Vagina (tissue), 2 donors: ENCODE data around the gene SLC2A1. TPM values are rescaled to one million over a fixed set of nuclear protein-coding genes. Genes with fewer than 3 reads are reported as not detected.

ENCODE experiments used
- DNase-seq, 2 donors: peaks; one replicate each; pipeline ENCODE4 v3.0.0-alpha.2; 2017; ENCODE audit errors: extremely low spot score in 2 of 2
- H3K27ac ChIP-seq: fragments of 200-600 bp; sonication (generic); one replicate; pipeline ENCODE4 v1.5.1; 2019
- H3K27me3 ChIP-seq: fragments of 200-600 bp; sonication (generic); one replicate; pipeline ENCODE4 v1.5.1; 2019
- H3K36me3 ChIP-seq, 2 donors: fragments of 200-600 bp; sonication (generic); one replicate each; pipeline ENCODE4 v1.5.1; 2017 to 2019
- H3K4me1 ChIP-seq: fragments of 200-600 bp; sonication (generic); one replicate; pipeline ENCODE4 v1.5.1; 2019
- H3K4me3 ChIP-seq, 2 donors: fragments of 200-600 bp; sonication (generic); 1 replicate in 1 of 2; 2 replicates in 1 of 2; pipeline ENCODE4 v1.5.1; 2016 to 2019
- H3K9me3 ChIP-seq: fragments of 200-600 bp; sonication (generic); one replicate; pipeline ENCODE4 v1.5.1; 2019
- CTCF ChIP-seq, 3 experiments: fragments of 450-650 bp in 2 of 3; fragments of 200-600 bp in 1 of 3; sonication (generic) in 1 of 3; IDR thresholded peaks; one replicate each; pipeline ENCODE4 v1.5.1; 2017 to 2019; ENCODE audit warnings: antibody characterized with exemption in 3 of 3, mild to moderate bottlenecking in 2 of 3, moderate library complexity in 2 of 3
- POLR2A ChIP-seq, 2 donors: fragments of 450-650 bp; IDR thresholded peaks; one replicate each; pipeline ENCODE4 v1.6.1; 2017; ENCODE audit warnings: antibody characterized with exemption in 2 of 2, mild to moderate bottlenecking in 2 of 2, moderate library complexity in 2 of 2
- POLR2AphosphoS5 ChIP-seq, 2 donors: sonication (generic); formaldehyde crosslinking; IDR thresholded peaks; one replicate each; pipeline ENCODE4 v1.9.0; 2017; ENCODE audit warnings: antibody characterized with exemption in 2 of 2, mild to moderate bottlenecking in 2 of 2, low read depth in 1 of 2; ENCODE audit not compliant: insufficient read depth in 1 of 2
- intact Hi-C: fragments of 100-400 bp; cut with DNase I; formaldehyde crosslinking; loops from one replicate; pipeline ENCODE4 v1.15.1; 2023
- total RNA-seq: library from RNA; depleted of rRNA; stranded (reverse); fragments of >200 nt; gene quantifications from one replicate; pipeline ENCODE4 v1.2.3, GENCODE V29; 2016

The SLC2A1 gene
- total RNA-seq, 1 donor from 2014 or later = 286 TPM

DNA sequence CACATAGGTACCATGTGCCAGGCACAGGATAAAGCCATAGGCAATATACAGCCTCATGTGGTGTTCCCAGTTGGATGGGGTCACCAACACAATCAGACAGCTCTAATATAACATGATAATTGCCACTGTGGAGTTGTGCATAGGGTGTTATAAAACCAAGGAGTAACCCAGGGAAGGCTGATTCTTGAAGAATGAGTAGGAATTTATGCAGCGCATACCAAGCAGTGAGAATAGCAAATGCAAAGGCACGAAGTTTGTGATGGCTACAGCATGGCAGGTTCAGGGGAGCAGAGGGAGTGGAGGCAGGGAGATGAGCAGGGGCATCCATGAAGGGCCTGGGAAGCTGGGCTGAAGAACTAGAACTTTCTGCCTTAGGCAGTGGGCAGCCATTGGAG is 20.4 kb upstream of the SLC2A1 start:
- no peaks in the 10 kb centered on the region for H3K4me1 ChIP-seq
- TF ChIP-seq POLR2AphosphoS5 (IDR thresholded peaks at IDR 0.05; ENCODE audit: insufficient read depth in 1 of 2, low read depth in 1 of 2) (no peak), POLR2A (IDR thresholded peaks at IDR 0.05) (no peak), CTCF (IDR thresholded peaks at IDR 0.05) (no peak)
- no peaks in the 10 kb centered on the region for H3K27me3 ChIP-seq
- no peaks in the 10 kb centered on the region for H3K9me3 ChIP-seq
- no peak overlapping the region for H3K4me3 ChIP-seq
- intact Hi-C loops = no loop called here
- no peak for DNase-seq
- H3K36me3 ChIP-seq = no peaks in the 10 kb centered on the region
- no peak overlapping the region for H3K27ac ChIP-seq

DNA sequence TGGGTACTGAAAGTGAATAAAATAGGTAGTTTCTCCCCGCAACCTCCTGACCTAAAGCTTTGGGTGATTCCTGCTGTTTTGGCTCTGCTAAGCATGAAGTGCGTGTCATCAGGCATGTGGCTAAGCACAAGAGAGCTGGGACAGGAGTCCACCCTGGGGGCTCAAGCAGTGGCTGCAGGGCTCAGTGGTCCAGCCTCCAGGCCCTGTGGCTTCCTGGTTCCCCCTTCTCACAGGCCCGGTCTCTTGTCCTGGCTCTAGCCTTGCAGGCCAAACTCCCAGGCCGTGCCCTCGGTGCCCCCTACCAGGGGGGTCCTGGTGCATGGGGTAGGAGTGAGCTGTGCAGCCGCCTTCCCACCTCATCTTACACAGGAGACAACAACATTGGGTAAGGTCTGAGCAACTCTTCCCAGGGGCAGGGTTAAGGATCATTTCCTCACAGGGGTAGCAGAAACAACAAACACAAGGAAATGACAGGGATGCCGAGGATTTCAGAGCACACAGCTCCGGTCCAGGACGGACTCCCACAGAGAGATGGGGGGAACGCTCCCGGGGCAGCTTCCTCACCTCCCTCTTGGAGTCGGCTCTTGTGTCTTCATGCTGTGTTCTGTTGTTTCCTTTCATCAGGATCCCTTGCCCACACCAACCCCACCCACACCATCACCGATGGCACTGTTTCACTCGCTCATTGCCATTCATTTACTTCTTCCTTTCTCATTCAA is 19.8 kb upstream of the SLC2A1 start:
- H3K27me3 ChIP-seq = no peaks in the 10 kb centered on the region
- H3K9me3 ChIP-seq = no peaks in the 10 kb centered on the region
- intact Hi-C loops = no loop called here
- no peak overlapping the region for H3K27ac ChIP-seq
- H3K36me3 ChIP-seq = no peaks in the 10 kb centered on the region
- no peak overlapping the region for H3K4me3 ChIP-seq
- H3K4me1 ChIP-seq = peaks cover 2% of the 10 kb centered on the region
- DNase-seq = no peak
- no peak for TF ChIP-seq POLR2A (IDR thresholded peaks at IDR 0.05)
- TF ChIP-seq CTCF (IDR thresholded peaks at IDR 0.05) = no peak
- TF ChIP-seq POLR2AphosphoS5 (IDR thresholded peaks at IDR 0.05; ENCODE audit: insufficient read depth in 1 of 2, low read depth in 1 of 2) = no peak

DNA sequence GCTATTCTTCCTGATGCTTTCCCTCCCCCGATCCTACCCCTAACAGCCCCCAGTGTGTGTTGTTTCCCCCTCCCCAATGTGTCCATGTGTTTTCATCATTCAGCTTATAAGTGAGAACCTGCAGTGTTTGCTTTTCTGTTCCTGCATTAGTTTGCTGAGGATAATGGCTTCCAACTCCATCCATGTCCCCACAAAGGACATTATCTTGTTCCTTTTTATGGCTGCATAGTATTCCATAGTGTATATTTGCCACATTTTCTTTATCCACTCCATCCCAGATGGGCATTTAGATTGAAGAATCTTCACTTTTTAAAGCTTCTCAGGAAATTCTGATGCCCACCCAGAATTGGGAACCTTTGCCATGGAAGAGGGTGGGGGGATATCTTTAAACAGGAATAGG is 19.0 kb upstream of the SLC2A1 start:
- intact Hi-C loops = no loop called here
- Histone ChIP-seq H3K27ac (no peak overlapping the region), H3K27me3 (no peaks in the 10 kb centered on the region), H3K4me3 (no peak overlapping the region), H3K9me3 (no peaks in the 10 kb centered on the region), H3K36me3 (no peaks in the 10 kb centered on the region), H3K4me1 (peaks cover 10% of the 10 kb centered on the region)
- no peak for DNase-seq
- TF ChIP-seq POLR2AphosphoS5 (IDR thresholded peaks at IDR 0.05; ENCODE audit: insufficient read depth in 1 of 2, low read depth in 1 of 2) (no peak), CTCF (IDR thresholded peaks at IDR 0.05) (no peak), POLR2A (IDR thresholded peaks at IDR 0.05) (no peak)

DNA sequence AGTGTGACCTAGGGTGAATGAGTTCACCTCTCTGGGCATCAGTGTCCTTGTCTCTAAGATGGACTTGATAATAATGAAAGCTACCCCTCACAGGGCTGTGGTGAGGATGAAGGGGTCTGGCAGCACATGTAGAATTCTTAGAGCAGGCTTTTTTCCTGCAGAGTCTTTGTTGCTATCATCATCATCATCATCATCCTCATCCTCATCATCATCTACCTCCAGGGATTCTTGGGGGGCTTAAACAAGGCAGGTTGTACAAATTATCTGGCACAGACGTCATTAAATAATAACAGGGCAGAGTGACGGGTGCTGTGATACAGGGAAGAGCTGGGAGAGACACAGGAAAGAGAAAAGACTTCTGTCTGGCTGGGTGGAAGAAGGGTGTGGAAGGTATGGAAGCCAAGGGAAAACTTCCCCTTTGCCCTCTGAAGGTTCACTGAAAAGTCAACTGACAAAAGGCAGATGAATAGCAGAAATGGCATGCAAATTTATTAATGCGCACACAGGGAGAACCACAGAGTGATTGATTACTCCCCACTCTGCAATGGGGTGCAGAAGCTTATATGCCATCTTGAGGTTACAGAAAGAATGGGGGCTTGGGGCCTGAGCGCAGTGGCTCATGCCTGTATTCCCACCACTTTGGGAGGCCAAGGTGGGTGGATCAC is 17.0 kb upstream of the SLC2A1 start:
- H3K4me3 ChIP-seq = no peak overlapping the region
- no peak overlapping the region for H3K27ac ChIP-seq
- H3K9me3 ChIP-seq = no peaks in the 10 kb centered on the region
- TF ChIP-seq POLR2A (IDR thresholded peaks at IDR 0.05) (no peak), CTCF (IDR thresholded peaks at IDR 0.05) (no peak), POLR2AphosphoS5 (IDR thresholded peaks at IDR 0.05; ENCODE audit: insufficient read depth in 1 of 2, low read depth in 1 of 2) (no peak)
- H3K27me3 ChIP-seq = no peaks in the 10 kb centered on the region
- DNase-seq = no peak
- peaks cover 10% of the 10 kb centered on the region for H3K4me1 ChIP-seq
- no peaks in the 10 kb centered on the region for H3K36me3 ChIP-seq
- intact Hi-C loops = no loop called here
